Measurements from ENCODE around the gene EHD4.

EHD4 gene

GRCh38 chr15:41919954-41920538 lies 52.3 kb downstream of the EHD4 start:
- no peak for DNase-seq (ENCODE audit: low read depth)

- DNase-seq (ENCODE audit: low read depth), result no peak
These were observed 53.0 kb downstream of the EHD4 start for GRCh38 chr15:41919201-41919820.

- no peak for DNase-seq (ENCODE audit: low read depth)
These were observed 53.7 kb downstream of the EHD4 start for GRCh38 chr15:41918506-41919126.

GRCh38 chr15:41917767-41918430 lies 54.5 kb downstream of the EHD4 start:
- no peak for DNase-seq (ENCODE audit: low read depth)

- DNase-seq (ENCODE audit: low read depth), result no peak
These were observed 56.9 kb downstream of the EHD4 start for GRCh38 chr15:41915255-41915994.

- no peak for DNase-seq (ENCODE audit: low read depth)
These were observed 57.9 kb downstream of the EHD4 start for GRCh38 chr15:41914411-41914810.

- no peak for DNase-seq (ENCODE audit: low read depth)
These were observed 59.1 kb downstream of the EHD4 start for GRCh38 chr15:41913256-41913655.

- no peak for DNase-seq (ENCODE audit: low read depth)
These were observed 60.5 kb downstream of the EHD4 start for GRCh38 chr15:41911691-41912345.

- no peak for DNase-seq (ENCODE audit: low read depth)
These were observed 63.5 kb downstream of the EHD4 start for GRCh38 chr15:41908736-41909461.

- DNase-seq (ENCODE audit: low read depth), result no peak
These were observed 65.2 kb downstream of the EHD4 start for GRCh38 chr15:41907141-41907540.

- DNase-seq (ENCODE audit: low read depth), result no peak
These were observed 65.7 kb downstream of the EHD4 start for GRCh38 chr15:41906608-41907007.

- DNase-seq (ENCODE audit: low read depth), result no peak
These were observed 67.1 kb downstream of the EHD4 start for GRCh38 chr15:41905036-41905793.

- peak; percentile 49 for DNase-seq (ENCODE audit: low read depth)
These were observed 67.8 kb downstream of the EHD4 start for GRCh38 chr15:41904541-41905005.

GRCh38 chr15:41903782-41904181 lies 68.6 kb downstream of the EHD4 start:
- DNase-seq (ENCODE audit: low read depth), result no peak

GRCh38 chr15:41901431-41901830 lies 70.9 kb downstream of the EHD4 start:
- no peak for DNase-seq (ENCODE audit: low read depth)

- no peak for DNase-seq (ENCODE audit: low read depth)
These were observed 71.6 kb downstream of the EHD4 start for GRCh38 chr15:41900526-41901380.

GRCh38 chr15:41899854-41900442 lies 72.4 kb downstream of the EHD4 start:
- DNase-seq (ENCODE audit: low read depth), result no peak

- DNase-seq (ENCODE audit: low read depth), result no peak
These were observed 75.0 kb downstream of the EHD4 start for GRCh38 chr15:41897363-41897799.

GRCh38 chr15:41896566-41896965 lies 75.8 kb downstream of the EHD4 start:
- DNase-seq (ENCODE audit: low read depth), result no peak
